IPS-18c (cell line): ENCODE measurements around the gene NT5C3B.

Experiments used
- H3K4me3 ChIP-seq: 2 replicates; pipeline ENCODE4 v1.7.0; 2013; ENCODE audit warnings: low read depth, mild to moderate bottlenecking, low read length, moderate library complexity; ENCODE audit not compliant: insufficient read depth
- H3K9me3 ChIP-seq: one replicate; pipeline ENCODE4 v1.6.1; 2013; ENCODE audit warnings: mild to moderate bottlenecking, low read length, moderate library complexity; ENCODE audit not compliant: control insufficient read depth, insufficient read depth

Gene NT5C3B

DNA sequence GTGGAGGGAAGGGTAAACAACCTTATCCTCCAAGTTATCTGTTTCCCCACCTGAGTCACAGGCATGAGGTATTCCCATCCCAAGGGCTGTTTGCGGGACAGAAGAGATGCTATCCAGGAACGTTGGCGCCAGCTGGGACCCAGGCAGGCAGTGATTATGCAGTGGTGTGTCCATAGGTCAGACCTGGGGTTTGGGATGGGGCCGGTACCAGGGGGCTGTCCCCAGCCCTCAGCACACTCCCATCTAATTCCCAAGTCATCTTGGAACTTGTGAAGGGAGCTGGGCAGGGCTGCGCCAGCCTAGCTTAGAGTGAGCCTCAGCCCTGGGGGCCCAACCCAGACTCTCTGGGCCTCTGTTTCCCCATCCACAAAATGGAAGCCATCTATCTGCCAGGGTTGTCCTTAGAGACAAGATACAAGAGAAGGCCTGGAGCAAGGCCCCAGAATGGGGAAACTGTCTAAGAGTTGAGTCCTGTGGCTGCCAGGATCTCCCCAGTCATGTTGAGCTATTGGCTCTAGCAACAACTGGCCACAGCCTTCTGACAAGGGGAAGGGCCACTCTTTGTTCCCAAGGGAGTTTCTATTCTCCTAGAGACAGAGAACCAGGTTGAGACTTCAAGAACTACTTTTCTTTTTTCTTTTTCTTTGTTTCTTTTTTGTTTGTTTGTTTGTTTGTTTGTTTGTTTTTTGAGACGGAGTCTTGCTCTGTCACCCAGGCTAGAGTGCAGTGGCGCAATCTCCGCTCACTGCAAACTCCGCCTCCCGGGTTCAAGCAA is 39.7 kb downstream of the NT5C3B start:
- no peak overlapping the region for H3K4me3 ChIP-seq
- peaks cover 2% of the 10 kb centered on the region for H3K9me3 ChIP-seq

- Histone ChIP-seq H3K9me3 (peaks cover 2% of the 10 kb centered on the region), H3K4me3 (no peak overlapping the region)
Measured at GRCh38 chr17:41794540-41794975, 41.5 kb downstream of the NT5C3B start.

GRCh38 chr17:41793784-41794539 is 42.1 kb downstream of the NT5C3B start:
- H3K9me3 ChIP-seq, result peaks cover 2% of the 10 kb centered on the region
- H3K4me3 ChIP-seq, result peak overlapping the region; percentile 36; the same call in 1 of the 2 replicates

- peaks cover 2% of the 10 kb centered on the region for H3K9me3 ChIP-seq
- H3K4me3 ChIP-seq, result peak overlapping the region; percentile 36
Measured at GRCh38 chr17:41792845-41793783, 42.9 kb downstream of the NT5C3B start.

GRCh38 chr17:41787021-41787418 is 49.0 kb downstream of the NT5C3B start:
- Histone ChIP-seq H3K4me3 (no peak overlapping the region), H3K9me3 (no peaks in the 10 kb centered on the region)

DNA sequence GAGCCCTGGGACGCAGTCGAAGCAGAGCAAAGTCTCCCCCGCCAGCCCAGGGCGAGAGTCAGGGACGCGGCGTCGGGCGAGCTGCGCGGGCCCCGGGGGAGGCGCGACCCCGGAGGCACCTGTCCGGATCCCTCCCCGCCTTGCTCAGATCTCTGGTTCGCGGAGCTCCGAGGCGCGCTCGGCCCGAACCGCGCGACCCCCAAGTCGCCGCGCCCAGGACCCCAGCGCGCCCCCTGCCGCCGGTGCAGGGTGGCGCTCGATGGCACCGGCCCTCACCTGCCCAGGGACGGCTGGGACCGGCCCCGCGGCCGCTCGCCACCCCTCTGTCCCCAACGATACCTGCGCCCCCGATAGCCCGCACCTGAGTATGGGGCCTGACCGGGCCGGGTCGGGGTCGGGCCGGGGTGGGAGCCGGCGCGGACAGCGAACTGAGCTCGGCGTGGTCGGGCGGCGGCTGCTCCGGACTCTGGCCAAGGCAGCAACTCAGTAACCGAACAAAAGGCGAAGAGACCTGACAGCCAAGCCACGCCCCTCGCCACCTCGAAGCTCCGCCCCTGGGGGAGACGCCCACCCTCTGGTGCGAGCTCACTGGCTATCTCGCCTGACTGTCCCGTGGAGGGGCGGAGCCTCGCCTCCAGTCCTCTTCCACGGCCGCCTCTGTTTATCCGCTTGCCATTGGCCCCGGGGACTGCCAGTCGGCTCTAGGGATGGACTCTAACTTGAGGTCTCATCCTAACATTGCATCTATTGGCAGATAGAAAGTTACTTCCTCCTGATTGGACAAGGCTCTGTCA is 49.6 kb downstream of the NT5C3B start, which contains the start of gene JUP:
Gene JUP, minus strand, starts transcription at position 485 of the 794 bp plus-strand sequence. CDS start 14,857 bp downstream, outside the sequence.
- peak within 1 kb of the TSS; percentile 88 for H3K4me3 ChIP-seq

DNA sequence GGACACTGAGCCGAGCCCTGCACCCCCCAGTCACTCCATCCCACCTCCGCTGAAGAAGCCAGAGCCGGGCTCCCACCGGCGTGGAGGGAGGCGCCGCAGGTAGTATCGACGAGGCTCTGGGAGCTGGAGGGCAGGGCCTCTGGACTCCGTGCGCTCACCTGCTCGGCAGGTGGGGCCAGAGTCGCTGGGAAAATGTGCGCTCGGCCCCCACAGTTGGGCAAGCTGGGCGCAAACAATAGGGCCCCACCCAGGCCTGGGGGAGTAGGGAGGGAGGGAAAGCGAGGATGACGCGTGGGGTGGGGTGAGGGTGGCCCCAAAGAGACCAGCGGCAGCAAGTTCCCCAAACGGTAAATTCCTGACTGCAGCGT is 50.2 kb downstream of the NT5C3B start:
- peak overlapping the region; percentile 88 for H3K4me3 ChIP-seq
- H3K9me3 ChIP-seq, result no peaks in the 10 kb centered on the region

More for the DNA sequence above, 49.6 kb downstream of the NT5C3B start, which contains the start of gene JUP:
- no peaks in the 10 kb centered on the region for H3K9me3 ChIP-seq

- Histone ChIP-seq H3K9me3 (no peaks in the 10 kb centered on the region), H3K4me3 (peak overlapping the region; percentile 88)
Measured at GRCh38 chr17:41785091-41785858, 50.8 kb downstream of the NT5C3B start.

DNA sequence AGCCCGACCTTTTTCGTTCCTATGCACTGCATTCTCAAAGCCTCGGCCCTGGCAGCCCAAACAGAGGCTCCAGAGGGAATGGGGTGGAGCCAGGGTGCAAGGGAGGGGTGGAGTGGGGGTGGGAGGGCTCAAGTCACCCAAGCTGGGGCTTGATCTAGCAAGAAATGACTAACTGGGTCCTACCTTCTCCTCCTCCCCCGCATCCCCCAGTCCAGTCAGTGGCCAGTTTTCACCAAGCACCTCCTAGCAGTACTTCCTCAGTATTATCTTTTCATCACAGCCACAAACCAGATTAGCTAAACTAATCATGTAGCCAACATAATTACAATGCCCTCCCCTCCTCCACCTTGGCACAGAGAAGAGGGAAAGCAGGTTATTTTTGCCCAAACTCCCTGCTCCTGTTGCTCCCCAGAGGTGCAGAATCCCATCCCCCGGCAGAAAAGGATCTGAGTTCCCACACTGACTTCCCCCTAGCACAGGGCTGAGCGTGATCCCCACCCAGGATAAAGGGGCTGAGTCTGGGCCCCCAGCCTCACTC is 51.8 kb downstream of the NT5C3B start:
- Histone ChIP-seq H3K4me3 (peak overlapping the region; percentile 88), H3K9me3 (no peaks in the 10 kb centered on the region)

DNA sequence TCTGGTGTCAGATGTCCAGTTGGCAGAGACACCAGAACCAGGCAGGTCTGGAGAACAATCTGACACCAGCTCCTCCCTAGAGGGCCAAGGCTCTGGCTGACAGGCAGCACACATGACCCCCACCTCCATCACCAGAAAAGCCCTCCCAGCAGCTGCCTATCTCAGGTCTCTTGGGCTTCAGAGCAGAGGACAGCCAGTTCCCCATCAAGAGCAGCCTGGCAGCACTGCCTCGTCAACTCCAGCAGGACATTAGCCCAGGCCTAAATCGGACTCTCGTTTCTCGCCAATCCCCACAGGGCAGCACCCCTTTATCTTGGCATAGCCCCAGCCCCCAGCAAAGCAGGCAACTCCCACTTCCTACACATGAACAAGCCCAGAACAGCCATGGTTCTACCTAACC is 53.9 kb downstream of the NT5C3B start:
- no peak overlapping the region for H3K4me3 ChIP-seq
- no peaks in the 10 kb centered on the region for H3K9me3 ChIP-seq

DNA sequence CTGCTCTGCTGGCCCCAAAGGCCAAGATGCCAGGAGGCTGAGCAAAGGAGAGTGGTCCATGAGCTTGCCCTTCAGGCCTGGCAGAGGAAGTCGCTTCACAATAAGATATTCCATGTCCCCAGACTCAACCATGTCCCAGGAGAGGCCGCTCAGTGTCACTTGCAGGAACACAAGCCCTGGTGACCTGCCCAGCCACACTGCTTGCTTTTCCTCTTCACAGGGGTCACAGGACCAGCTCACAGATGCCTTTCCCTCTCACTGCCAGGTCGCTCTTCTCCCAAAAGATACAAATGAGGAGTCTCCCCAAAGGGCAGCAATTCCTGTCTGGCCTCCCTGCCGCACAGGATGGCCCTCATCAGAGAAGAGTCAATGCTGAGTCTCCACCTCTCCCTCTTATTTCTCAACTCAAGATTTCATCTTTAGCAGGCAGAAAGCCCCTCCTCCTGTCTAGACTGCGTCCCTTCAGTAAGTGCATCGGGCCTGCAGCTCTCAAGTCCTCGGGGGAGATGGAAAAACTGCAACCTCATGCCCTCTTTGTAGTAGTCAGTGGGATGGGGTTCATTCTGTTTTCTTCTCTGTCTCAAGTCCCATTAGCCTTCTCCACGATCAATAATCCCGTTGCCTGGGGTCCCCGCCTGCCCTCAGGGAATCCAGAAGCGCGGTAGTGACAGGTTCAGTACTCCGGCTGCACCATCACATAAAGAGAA is 54.5 kb downstream of the NT5C3B start:
- H3K9me3 ChIP-seq, result no peaks in the 10 kb centered on the region

DNA sequence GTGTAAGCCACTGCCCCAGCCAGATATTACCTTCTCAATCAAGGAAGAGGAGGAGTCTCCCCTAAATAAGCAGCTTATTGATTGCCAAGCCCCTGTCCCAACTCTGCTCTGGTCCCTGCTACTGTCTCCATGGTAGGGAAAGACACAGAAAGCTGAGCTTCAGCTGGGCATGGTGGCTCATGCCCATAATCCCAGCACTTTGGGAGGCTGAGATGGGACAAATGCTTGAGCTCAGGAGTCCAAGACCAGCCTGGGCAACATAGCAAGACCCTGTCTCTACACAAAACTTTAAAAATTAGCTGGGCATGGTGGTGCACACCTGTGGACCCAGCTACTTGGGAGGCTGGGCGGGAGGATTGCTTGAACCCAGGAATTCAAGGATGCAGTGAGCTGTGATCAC is 56.1 kb downstream of the NT5C3B start:
- Histone ChIP-seq H3K4me3 (no peak overlapping the region), H3K9me3 (no peaks in the 10 kb centered on the region)

More for the DNA sequence above, 54.5 kb downstream of the NT5C3B start:
- no peak overlapping the region for H3K4me3 ChIP-seq

DNA sequence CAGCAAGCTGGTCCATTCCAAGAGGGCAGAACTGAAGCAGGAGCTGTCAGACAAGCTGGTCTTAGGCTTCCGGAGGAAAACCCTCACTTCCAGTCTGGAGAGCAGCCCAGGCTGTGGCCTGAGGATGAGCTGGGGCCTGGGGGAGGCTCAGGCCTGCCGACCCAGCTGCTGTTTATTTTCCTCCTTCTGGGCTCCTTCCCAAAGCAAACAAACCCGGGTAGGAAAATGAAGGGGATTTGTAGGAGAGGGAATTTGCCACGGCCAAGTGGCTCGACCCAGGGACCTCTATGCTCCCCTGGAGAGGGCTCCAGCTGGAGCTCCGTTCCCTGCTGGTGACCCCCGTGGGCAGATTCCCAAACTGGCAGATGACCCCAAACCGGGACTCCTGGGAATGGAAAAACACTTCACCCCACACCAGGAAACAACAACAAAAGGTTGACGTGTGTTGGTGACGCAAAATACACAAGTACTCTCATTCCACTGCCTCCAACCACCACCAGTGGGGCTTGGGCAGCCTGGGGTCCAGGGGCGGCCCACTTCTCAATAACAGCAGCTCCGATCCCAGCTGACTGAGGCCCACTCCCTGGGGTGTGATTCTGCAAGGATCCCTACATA is 58.4 kb downstream of the NT5C3B start:
- H3K9me3 ChIP-seq, result no peaks in the 10 kb centered on the region
- no peak overlapping the region for H3K4me3 ChIP-seq

DNA sequence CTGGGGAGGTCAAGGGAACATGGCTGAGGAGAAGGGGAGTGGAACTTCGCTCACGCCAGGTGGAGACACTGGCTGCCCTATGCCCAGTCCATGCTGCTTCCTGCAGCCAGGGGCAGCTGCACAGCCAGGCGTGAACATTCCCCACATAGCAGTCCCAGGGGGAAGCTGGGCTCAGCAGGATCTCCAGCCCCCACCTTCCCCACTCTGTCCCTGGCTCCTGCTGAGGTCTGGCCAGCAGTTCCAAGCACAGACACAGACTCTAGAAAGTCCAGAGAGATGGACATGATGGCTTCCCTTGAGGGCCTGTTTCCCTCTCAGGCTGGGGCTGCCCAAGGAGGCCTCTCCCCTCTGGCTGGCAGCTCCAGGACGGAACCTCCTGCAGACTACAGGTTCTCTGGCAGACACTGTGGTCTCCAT is 58.9 kb downstream of the NT5C3B start:
- no peaks in the 10 kb centered on the region for H3K9me3 ChIP-seq
- H3K4me3 ChIP-seq, result no peak overlapping the region
